Stimulated activated CD4-positive, alpha-beta T cell treated with anti-CD3 and anti-CD28 coated beads, Interleukin-12 subunit alpha, Interleukin-12 subunit beta, amount 100 ng/mL, for 4 hours (primary cell): ENCODE measurements around the gene HRH2.
"Not testable (repeated sequence)": the region's sequence is repeated elsewhere in the genome, so short reads cannot be mapped to it uniquely, and the experiment has no call there.

Source experiments
- DNase-seq: peaks from one replicate; pipeline ENCODE4 v3.0.0-alpha.2; 2020

The HRH2 gene

GRCh38 chr5:175745210-175745609 lies 87.3 kb downstream of the HRH2 start:
- DNase-seq, result no peak

DNA sequence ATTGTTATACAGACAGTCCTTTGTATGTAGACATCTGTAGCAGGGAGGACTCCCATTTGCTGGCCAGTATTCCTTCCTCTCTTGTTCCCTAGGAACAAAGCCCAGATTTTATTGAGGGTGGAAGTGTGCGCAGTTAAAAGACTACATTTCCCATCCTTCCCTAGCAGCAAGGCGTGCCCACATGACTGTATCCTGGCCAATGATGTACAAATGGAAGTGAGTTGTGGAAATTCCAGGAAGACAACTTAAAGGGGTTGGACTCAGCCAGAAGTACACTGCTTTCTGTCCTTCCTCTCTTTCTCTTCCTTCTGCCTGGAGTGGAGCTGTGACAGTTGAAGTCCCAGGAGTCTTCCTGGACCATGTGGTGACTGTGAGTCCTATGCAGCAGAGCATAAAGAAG lies 89.0 kb downstream of the HRH2 start:
- DNase-seq, result no peak

DNA sequence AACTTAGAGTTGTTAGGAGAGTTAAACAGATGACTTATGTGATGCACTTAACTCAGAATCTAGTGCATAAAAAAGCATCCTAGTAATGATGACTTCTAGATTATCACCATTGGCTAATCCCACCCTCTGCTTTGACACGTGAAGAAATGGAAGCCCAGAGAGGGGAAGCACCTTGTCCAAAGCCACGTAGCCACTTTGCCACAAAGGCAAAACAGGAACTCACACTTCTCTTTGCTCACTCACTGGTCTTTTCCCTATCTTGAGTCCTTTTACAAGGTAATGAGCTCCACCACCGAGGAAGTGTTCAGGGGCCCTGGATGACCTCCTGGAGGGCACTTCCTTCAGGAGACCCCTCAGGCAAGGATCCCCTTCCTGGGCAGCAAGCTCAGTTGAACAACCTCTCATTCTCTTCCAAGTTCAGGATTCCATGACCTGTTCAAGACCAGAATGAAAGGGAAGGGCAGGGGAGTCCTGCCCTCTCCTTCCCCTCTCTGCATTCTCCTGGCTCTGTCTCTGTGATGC lies 89.7 kb downstream of the HRH2 start:
- DNase-seq, result no peak

- DNase-seq, result no peak
Measured at GRCh38 chr5:175748650-175749049, 90.8 kb downstream of the HRH2 start.

- DNase-seq, result no peak
Measured at GRCh38 chr5:175749591-175749990, 91.7 kb downstream of the HRH2 start.

- DNase-seq, result no peak
Measured at GRCh38 chr5:175750511-175750931, 92.7 kb downstream of the HRH2 start.

DNA sequence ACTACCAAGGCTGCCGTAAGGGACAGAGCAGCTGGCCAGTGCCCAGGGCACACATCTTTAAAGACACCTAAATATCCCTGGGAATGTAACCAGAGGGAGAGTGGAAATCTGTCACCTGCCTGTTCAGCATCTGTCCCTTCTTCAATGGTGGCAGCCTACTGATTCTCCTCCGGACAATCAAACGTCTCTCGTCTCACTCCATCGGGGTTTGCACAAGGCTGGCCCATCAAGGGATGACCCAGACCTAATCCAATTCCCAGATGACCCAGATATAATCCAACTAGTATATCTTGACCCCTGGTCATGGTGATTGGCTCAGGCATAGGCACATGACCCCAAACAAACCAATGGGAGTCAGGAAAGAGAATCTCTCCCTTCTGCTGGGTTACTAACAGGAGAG lies 93.5 kb downstream of the HRH2 start:
- no peak for DNase-seq

GRCh38 chr5:175752826-175753535 lies 95.1 kb downstream of the HRH2 start:
- no peak for DNase-seq

GRCh38 chr5:175753536-175754402 lies 95.9 kb downstream of the HRH2 start:
- DNase-seq, result no peak

GRCh38 chr5:175759991-175760390 lies 102.1 kb downstream of the HRH2 start:
- not testable (repeated sequence) for DNase-seq
